ENCODE results near the gene GPS1.

GRCh38 chr17:82028966-82029365 is 22.7 kb upstream of the GPS1 start:
- TF ChIP-seq CTCF (IDR thresholded peaks at IDR 0.05; ENCODE audit: low read depth, low read length) (no peak), POLR2A (IDR thresholded peaks at IDR 0.05; ENCODE audit: extremely low read depth, insufficient read length) (no peak), MAX (IDR thresholded peaks at IDR 0.05; ENCODE audit: low read depth, low read length) (no peak), MYC (IDR thresholded peaks at IDR 0.05; ENCODE audit: low read depth, low read length) (no peak)
